ENCODE results near the gene FBXO30.

DNA sequence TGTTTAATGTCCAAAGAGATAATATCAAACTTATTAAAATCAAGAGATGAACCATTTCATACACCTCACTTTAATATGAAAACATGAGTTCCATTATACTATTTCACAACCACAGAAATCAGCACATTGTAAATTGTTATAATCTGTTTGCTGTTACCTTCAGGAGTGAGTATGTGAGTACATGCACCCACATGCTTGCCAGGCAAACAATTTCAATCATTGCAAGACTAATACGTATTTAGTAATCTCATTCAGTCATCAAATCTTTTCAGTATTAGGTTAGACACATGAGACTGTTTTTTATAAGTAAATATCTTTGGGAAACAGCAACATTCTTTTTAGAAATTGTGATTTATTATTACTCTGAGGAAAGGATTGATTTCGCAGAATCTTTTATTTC is 70.0 kb downstream of the FBXO30 start:
- TF ChIP-seq, protein P1, sequence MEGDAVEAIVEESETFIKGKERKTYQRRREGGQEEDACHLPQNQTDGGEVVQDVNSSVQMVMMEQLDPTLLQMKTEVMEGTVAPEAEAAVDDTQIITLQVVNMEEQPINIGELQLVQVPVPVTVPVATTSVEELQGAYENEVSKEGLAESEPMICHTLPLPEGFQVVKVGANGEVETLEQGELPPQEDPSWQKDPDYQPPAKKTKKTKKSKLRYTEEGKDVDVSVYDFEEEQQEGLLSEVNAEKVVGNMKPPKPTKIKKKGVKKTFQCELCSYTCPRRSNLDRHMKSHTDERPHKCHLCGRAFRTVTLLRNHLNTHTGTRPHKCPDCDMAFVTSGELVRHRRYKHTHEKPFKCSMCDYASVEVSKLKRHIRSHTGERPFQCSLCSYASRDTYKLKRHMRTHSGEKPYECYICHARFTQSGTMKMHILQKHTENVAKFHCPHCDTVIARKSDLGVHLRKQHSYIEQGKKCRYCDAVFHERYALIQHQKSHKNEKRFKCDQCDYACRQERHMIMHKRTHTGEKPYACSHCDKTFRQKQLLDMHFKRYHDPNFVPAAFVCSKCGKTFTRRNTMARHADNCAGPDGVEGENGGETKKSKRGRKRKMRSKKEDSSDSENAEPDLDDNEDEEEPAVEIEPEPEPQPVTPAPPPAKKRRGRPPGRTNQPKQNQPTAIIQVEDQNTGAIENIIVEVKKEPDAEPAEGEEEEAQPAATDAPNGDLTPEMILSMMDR (IDR thresholded peaks at IDR 0.05; ENCODE audit: insufficient read depth, low read length, poor library complexity, severe bottlenecking), result no peak
- no peak for TF ChIP-seq EZH2phosphoT487 (conservative IDR thresholded peaks at IDR 0.05; ENCODE audit: low read length)
